ENCODE results near the gene RAPGEF1.

The RAPGEF1 gene, protein sequence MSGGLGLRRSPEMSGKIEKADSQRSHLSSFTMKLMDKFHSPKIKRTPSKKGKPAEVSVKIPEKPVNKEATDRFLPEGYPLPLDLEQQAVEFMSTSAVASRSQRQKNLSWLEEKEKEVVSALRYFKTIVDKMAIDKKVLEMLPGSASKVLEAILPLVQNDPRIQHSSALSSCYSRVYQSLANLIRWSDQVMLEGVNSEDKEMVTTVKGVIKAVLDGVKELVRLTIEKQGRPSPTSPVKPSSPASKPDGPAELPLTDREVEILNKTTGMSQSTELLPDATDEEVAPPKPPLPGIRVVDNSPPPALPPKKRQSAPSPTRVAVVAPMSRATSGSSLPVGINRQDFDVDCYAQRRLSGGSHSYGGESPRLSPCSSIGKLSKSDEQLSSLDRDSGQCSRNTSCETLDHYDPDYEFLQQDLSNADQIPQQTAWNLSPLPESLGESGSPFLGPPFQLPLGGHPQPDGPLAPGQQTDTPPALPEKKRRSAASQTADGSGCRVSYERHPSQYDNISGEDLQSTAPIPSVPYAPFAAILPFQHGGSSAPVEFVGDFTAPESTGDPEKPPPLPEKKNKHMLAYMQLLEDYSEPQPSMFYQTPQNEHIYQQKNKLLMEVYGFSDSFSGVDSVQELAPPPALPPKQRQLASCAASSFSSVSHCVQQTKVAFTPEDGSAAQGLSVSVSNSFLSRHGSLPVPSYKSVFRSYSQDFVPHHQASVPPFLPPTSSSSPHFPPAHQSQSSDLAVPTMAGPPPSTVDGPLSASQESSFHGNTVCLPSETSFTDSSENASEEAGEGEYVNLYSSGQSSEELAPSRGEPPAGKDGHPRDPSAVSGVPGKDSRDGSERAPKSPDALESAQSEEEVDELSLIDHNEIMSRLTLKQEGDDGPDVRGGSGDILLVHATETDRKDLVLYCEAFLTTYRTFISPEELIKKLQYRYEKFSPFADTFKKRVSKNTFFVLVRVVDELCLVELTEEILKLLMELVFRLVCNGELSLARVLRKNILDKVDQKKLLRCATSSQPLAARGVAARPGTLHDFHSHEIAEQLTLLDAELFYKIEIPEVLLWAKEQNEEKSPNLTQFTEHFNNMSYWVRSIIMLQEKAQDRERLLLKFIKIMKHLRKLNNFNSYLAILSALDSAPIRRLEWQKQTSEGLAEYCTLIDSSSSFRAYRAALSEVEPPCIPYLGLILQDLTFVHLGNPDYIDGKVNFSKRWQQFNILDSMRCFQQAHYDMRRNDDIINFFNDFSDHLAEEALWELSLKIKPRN (N-terminal part only)

DNA sequence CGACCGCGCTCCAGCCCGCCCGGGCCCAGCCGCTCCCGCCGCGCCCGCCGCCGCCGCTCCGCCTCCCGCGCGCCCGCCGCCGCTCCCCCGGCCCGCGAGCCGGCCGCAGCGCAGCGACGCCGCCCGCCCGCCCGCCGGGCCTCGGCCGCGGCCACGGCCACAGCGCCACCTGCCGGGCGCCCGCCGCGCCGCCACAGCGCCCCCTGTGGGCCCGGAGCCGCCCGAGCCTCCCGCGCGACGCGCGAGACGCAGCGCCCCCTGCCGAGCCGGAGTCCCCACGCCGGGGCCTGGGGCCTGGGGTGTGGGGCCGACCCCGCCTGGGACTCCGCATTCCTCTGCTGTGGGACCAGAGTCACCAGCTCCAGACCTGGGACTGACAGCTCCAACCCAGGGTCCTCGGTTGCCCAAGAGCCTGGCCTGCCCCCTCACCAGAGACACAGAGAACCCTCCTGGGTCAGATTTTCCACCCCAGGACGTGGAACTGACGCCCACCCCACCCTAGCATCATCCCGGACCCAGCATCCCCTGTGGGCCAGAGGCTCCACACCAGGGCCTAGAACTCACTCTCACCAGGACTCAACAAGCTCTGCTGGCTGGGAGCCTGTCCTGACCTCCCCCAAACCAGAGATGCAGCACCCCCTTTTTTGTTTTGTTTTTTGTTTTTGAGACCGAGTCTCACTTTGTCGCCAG lies at the start of gene RAPGEF1:
TSS of gene RAPGEF1 (minus strand) at position 118 of the 690 bp plus-strand sequence. CDS start 246 bp downstream, outside the sequence.
- Histone ChIP-seq H3K9ac (ENCODE audit: low read length) (peak within 1 kb of the TSS; percentile 85), H3K4me2 (ENCODE audit: low read depth, low read length) (peak within 1 kb of the TSS; percentile 65), H3F3A (ENCODE audit: insufficient read depth, low read length) (peaks cover 11% of the 10 kb centered on the region), H3K9me2 (replicated peaks; ENCODE audit: insufficient read depth, low read length) (no peaks in the 10 kb centered on the region), H3K27ac (ENCODE audit: low read length) (peak within 1 kb of the TSS; percentile 64), H4K20me1 (ENCODE audit: insufficient read depth, low read length) (no peaks in the 10 kb centered on the region), H3K79me2 (ENCODE audit: low read length) (peaks cover 45% of the 10 kb centered on the region), H3K4me3 (ENCODE audit: low read length) (peak within 1 kb of the TSS; percentile 91), H3K9me3 (replicated peaks; ENCODE audit: insufficient read depth, low read length) (no peaks in the 10 kb centered on the region), H3K4me1 (ENCODE audit: low read length) (peaks cover 23% of the 10 kb centered on the region), H3K27me3 (replicated peaks; ENCODE audit: insufficient read depth, low read length) (no peaks in the 10 kb centered on the region), H3K36me3 (replicated peaks; ENCODE audit: insufficient read depth, low read length) (no peaks in the 10 kb centered on the region), H2AFZ (ENCODE audit: low read length) (peak within 1 kb of the TSS; percentile 65)
- TF ChIP-seq EZH2phosphoT487 (IDR thresholded peaks at IDR 0.05; ENCODE audit: low read length), result no peak
- TF ChIP-seq, protein P1, sequence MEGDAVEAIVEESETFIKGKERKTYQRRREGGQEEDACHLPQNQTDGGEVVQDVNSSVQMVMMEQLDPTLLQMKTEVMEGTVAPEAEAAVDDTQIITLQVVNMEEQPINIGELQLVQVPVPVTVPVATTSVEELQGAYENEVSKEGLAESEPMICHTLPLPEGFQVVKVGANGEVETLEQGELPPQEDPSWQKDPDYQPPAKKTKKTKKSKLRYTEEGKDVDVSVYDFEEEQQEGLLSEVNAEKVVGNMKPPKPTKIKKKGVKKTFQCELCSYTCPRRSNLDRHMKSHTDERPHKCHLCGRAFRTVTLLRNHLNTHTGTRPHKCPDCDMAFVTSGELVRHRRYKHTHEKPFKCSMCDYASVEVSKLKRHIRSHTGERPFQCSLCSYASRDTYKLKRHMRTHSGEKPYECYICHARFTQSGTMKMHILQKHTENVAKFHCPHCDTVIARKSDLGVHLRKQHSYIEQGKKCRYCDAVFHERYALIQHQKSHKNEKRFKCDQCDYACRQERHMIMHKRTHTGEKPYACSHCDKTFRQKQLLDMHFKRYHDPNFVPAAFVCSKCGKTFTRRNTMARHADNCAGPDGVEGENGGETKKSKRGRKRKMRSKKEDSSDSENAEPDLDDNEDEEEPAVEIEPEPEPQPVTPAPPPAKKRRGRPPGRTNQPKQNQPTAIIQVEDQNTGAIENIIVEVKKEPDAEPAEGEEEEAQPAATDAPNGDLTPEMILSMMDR (IDR thresholded peaks at IDR 0.05; ENCODE audit: low read length), result peak; percentile 69
- peak; percentile 77 for DNase-seq

GRCh38 chr9:131788851-131789250 lies 49.0 kb upstream of the RAPGEF1 start:
- Histone ChIP-seq H3K9ac (ENCODE audit: low read length) (no peak overlapping the region), H3K9me2 (replicated peaks; ENCODE audit: insufficient read depth, low read length) (no peaks in the 10 kb centered on the region), H3K27ac (ENCODE audit: low read length) (no peak overlapping the region)

DNA sequence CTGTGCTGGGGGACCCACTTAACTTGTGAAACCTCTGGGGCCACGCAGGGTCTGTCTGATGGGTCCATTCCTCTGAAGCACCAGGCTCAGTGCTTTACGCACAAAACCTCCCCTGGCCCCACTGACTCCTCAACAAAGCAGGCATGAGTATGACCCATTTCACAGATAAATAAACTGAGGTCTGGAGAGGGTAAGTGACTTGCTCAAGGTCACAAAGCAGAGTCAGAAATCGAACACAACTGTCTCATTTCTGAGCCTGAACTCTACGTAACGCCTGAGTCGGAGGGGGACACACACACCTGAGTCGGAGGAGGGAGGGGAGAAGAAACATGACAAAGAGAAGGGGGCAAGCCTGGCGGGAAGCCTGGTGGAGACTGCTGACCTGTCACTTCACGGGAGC lies 48.0 kb upstream of the RAPGEF1 start:
- Histone ChIP-seq H3K27me3 (replicated peaks; ENCODE audit: insufficient read depth, low read length) (peaks cover 97% of the 10 kb centered on the region), H3F3A (ENCODE audit: insufficient read depth, low read length) (no peaks in the 10 kb centered on the region), H3K4me2 (ENCODE audit: low read depth, low read length) (no peak overlapping the region), H3K9me3 (replicated peaks; ENCODE audit: insufficient read depth, low read length) (no peaks in the 10 kb centered on the region), H3K4me3 (ENCODE audit: low read length) (no peak overlapping the region), H3K4me1 (ENCODE audit: low read length) (no peaks in the 10 kb centered on the region), H3K27ac (ENCODE audit: low read length) (no peak overlapping the region), H3K79me2 (ENCODE audit: low read length) (no peaks in the 10 kb centered on the region), H4K20me1 (ENCODE audit: insufficient read depth, low read length) (no peaks in the 10 kb centered on the region), H3K9me2 (replicated peaks; ENCODE audit: insufficient read depth, low read length) (no peaks in the 10 kb centered on the region), H3K9ac (ENCODE audit: low read length) (no peak overlapping the region), H2AFZ (ENCODE audit: low read length) (no peak overlapping the region), H3K36me3 (replicated peaks; ENCODE audit: insufficient read depth, low read length) (no peaks in the 10 kb centered on the region)
- no peak for DNase-seq
- TF ChIP-seq EZH2phosphoT487 (IDR thresholded peaks at IDR 0.05; ENCODE audit: low read length) (no peak), EZH2 (optimal IDR thresholded peaks at IDR 0.05; ENCODE audit: low read depth, low read length) (no peak)
- TF ChIP-seq, protein P1 (IDR thresholded peaks at IDR 0.05; ENCODE audit: low read length), result no peak

More at GRCh38 chr9:131788851-131789250, 49.0 kb upstream of the RAPGEF1 start:
- no peak for DNase-seq
- H3K9me3 ChIP-seq (replicated peaks; ENCODE audit: insufficient read depth, low read length), result no peaks in the 10 kb centered on the region
- H3K36me3 ChIP-seq (replicated peaks; ENCODE audit: insufficient read depth, low read length), result no peaks in the 10 kb centered on the region
- H4K20me1 ChIP-seq (ENCODE audit: insufficient read depth, low read length), result no peaks in the 10 kb centered on the region
- no peak overlapping the region for H3K4me3 ChIP-seq (ENCODE audit: low read length)
- H3K27me3 ChIP-seq (replicated peaks; ENCODE audit: insufficient read depth, low read length), result peaks cover 97% of the 10 kb centered on the region
- no peaks in the 10 kb centered on the region for H3K79me2 ChIP-seq (ENCODE audit: low read length)
- H3F3A ChIP-seq (ENCODE audit: insufficient read depth, low read length), result no peaks in the 10 kb centered on the region
- no peak overlapping the region for H2AFZ ChIP-seq (ENCODE audit: low read length)
- TF ChIP-seq EZH2phosphoT487 (IDR thresholded peaks at IDR 0.05; ENCODE audit: low read length) (no peak), EZH2 (optimal IDR thresholded peaks at IDR 0.05; ENCODE audit: low read depth, low read length) (no peak)
- TF ChIP-seq, protein P1 (IDR thresholded peaks at IDR 0.05; ENCODE audit: low read length), result no peak
- H3K4me1 ChIP-seq (ENCODE audit: low read length), result no peaks in the 10 kb centered on the region
- no peak overlapping the region for H3K4me2 ChIP-seq (ENCODE audit: low read depth, low read length)
